Psoas muscle (tissue), 8 donors: ENCODE results near the gene PCNX2. TPM values are rescaled to one million over a fixed set of nuclear protein-coding genes. Genes with fewer than 3 reads are reported as not detected.

Experiments used
- ATAC-seq, 4 donors: fragments of 200-7000 bp; cut with Tn5 transposase; one replicate each; pipeline ENCODE4 v1.9.1; 2020; ENCODE audit warnings: moderate library complexity in 3 of 4, mild to moderate bottlenecking in 2 of 4
- DNase-seq, 2 donors: peaks; one replicate each; pipeline ENCODE4 v3.0.0-alpha.2; 2020
- H3K27ac ChIP-seq: fragments of 200-600 bp; one replicate; pipeline ENCODE4 v1.8.0; 2022
- H3K27me3 ChIP-seq, 3 donors: fragments of 200-600 bp in 1 of 3; one replicate each; pipeline versions ENCODE4 v1.6.1 to v1.8.0; 2013 to 2022; ENCODE audit warnings: low read length in 2 of 3, mild to moderate bottlenecking in 2 of 3, moderate library complexity in 1 of 3; ENCODE audit not compliant: insufficient read depth in 3 of 3
- H3K36me3 ChIP-seq, 2 donors: fragments of 200-600 bp in 1 of 2; one replicate each; pipeline versions ENCODE4 v1.6.1 to v1.8.0; 2013 to 2022; ENCODE audit warnings: low read depth in 1 of 2, mild to moderate bottlenecking in 1 of 2, moderate library complexity in 1 of 2; ENCODE audit not compliant: insufficient read depth in 1 of 2
- H3K4me1 ChIP-seq: fragments of 200-600 bp; one replicate; pipeline ENCODE4 v1.8.0; 2022
- H3K4me3 ChIP-seq: fragments of 200-600 bp; one replicate; pipeline ENCODE4 v1.8.0; 2022; ENCODE audit warnings: mild to moderate bottlenecking
- H3K9me3 ChIP-seq: fragments of 200-600 bp; one replicate; pipeline ENCODE4 v1.8.0; 2022
- CTCF ChIP-seq: fragments of 200-600 bp; IDR thresholded peaks from one replicate; pipeline ENCODE4 v1.8.0; 2022; ENCODE audit warnings: antibody characterized with exemption
- WGBS, 3 donors: extraction: QIAGEN DNeasy Blood & Tissue Kit; methylation state at CpG; one replicate each; pipeline versions ENCODE4 v1.1.6 to v1.1.7; 2013; 5-methylcytosine and 5-hydroxymethylcytosine counted together
- intact Hi-C, 2 donors: fragments of 100-400 bp; cut with DNase I; formaldehyde crosslinking; loops; one replicate each; pipeline versions ENCODE4 v1.11.0 to v1.14.2; 2022
- polyA plus RNA-seq, 3 donors: library from polyadenylated mRNA; stranded (reverse); fragments of 200-250 nt; gene quantifications; one replicate each; pipeline ENCODE4 v1.2.3, GENCODE V29; 2013
- total RNA-seq, 4 donors: library from RNA; stranded (reverse); fragmentation: NEBNext Ultra II Directional in 2 of 4; extraction: Animal tissue kit (Norgen Biotek cat#: 25700) in 2 of 4; gene quantifications; one replicate each; pipeline versions ENCODE4 v1.2.1 to v1.2.4, GENCODE V29; 2021 to 2023
- donor health status: healthy with polysubstance abuse.
- donor health status: DM: no; HTN: no; CAD: no; lungs with moderate emphysema.
- donor health status: Bipolar disorder and iron deficiency.
- donor health status: healthy.
- donor health status: DM: yes; HTN: yes; CAD: no.
- donor health status: DM: no; HTN: no; CAD: no.
- donor health status: DM: no; HTN: no; CAD: no.
- donor health status: DM: yes; HTN: yes; CAD: no.

PCNX2 gene
- total and polyA plus RNA-seq, 7 donors, result 0.16 to 1.1 (median 0.54) TPM

GRCh38 chr1:232938926-232939325 lies 356.6 kb downstream of the PCNX2 start:
- ATAC-seq, result no peak
- intact Hi-C loops, result no loop called here
- H3K27ac ChIP-seq, result no peak overlapping the region
- H3K4me1 ChIP-seq, result no peaks in the 10 kb centered on the region
- H3K4me3 ChIP-seq, result no peak overlapping the region
- DNase-seq, result no peak
- TF ChIP-seq CTCF, result no peak
- H3K27me3 ChIP-seq, result no peaks in the 10 kb centered on the region
- 95 to 96% (median 96%) methylated on average over 9 to 11 of the region's 11 CpGs for WGBS, 3 donors
- no peaks in the 10 kb centered on the region for H3K36me3 ChIP-seq
- no peaks in the 10 kb centered on the region for H3K9me3 ChIP-seq

- Histone ChIP-seq H3K36me3 (no peaks in the 10 kb centered on the region), H3K4me1 (no peaks in the 10 kb centered on the region), H3K27ac (no peak overlapping the region), H3K9me3 (no peaks in the 10 kb centered on the region), H3K27me3 (no peaks in the 10 kb centered on the region), H3K4me3 (no peak overlapping the region)
- TF ChIP-seq CTCF, result no peak
- intact Hi-C loops, result no loop called here
- 45 to 55% (median 53%) methylated on average over 8 of the region's 8 CpGs for WGBS, 3 donors
- ATAC-seq, result no peak
- no peak for DNase-seq
Observed at GRCh38 chr1:232937741-232938375, 357.7 kb downstream of the PCNX2 start.

GRCh38 chr1:232936941-232937340 lies 358.6 kb downstream of the PCNX2 start:
- Histone ChIP-seq H3K27me3 (no peaks in the 10 kb centered on the region), H3K36me3 (no peaks in the 10 kb centered on the region), H3K4me3 (no peak overlapping the region), H3K4me1 (no peaks in the 10 kb centered on the region), H3K9me3 (no peaks in the 10 kb centered on the region), H3K27ac (no peak overlapping the region)
- intact Hi-C loops, result no loop called here
- DNase-seq (no peak), ATAC-seq (no peak)
- TF ChIP-seq CTCF, result no peak
- 86 to 91% (median 88%) methylated on average over 6 of the region's 6 CpGs for WGBS, 3 donors

Other genes starting within 250 kb of the PCNX2 start
- gene MAP3K21, start 32.0 kb upstream of the PCNX2 start, total RNA-seq, result under 1 TPM; 0.11 to 0.49 (median 0.18) TPM
- under 1 TPM; 0.04 to 0.20 (median 0.06) TPM for gene MAP3K21, start 32.0 kb upstream of the PCNX2 start, polyA plus RNA-seq